AG09319 (cell line): Measurements from ENCODE around the gene PRPH2.

Experiments used
- DNase-seq: peaks from one replicate; pipeline ENCODE4 v3.0.0-alpha.2; 2010; ENCODE audit warnings: low read depth; ENCODE audit errors: extremely low read depth
- TF ChIP-seq, protein P1 (sequence below): IDR thresholded peaks from 2 replicates; pipeline ENCODE4 v1.5.1; 2011; ENCODE audit warnings: low read depth, mild to moderate bottlenecking, inconsistent platforms, low read length, moderate library complexity

The PRPH2 gene

GRCh38 chr6:42653851-42654250 lies 68.5 kb downstream of the PRPH2 start:
- TF ChIP-seq, protein P1, sequence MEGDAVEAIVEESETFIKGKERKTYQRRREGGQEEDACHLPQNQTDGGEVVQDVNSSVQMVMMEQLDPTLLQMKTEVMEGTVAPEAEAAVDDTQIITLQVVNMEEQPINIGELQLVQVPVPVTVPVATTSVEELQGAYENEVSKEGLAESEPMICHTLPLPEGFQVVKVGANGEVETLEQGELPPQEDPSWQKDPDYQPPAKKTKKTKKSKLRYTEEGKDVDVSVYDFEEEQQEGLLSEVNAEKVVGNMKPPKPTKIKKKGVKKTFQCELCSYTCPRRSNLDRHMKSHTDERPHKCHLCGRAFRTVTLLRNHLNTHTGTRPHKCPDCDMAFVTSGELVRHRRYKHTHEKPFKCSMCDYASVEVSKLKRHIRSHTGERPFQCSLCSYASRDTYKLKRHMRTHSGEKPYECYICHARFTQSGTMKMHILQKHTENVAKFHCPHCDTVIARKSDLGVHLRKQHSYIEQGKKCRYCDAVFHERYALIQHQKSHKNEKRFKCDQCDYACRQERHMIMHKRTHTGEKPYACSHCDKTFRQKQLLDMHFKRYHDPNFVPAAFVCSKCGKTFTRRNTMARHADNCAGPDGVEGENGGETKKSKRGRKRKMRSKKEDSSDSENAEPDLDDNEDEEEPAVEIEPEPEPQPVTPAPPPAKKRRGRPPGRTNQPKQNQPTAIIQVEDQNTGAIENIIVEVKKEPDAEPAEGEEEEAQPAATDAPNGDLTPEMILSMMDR: no peak
- DNase-seq: no peak

GRCh38 chr6:42652024-42652746 lies 70.2 kb downstream of the PRPH2 start:
- TF ChIP-seq, protein P1: no peak
- DNase-seq: no peak
